ENCODE data around the gene KLC1.

The KLC1 gene

GRCh38 chr14:103607822-103608221 is 21.2 kb upstream of the KLC1 start:
- TF ChIP-seq SIN3A (IDR thresholded peaks at IDR 0.05; ENCODE audit: borderline replicate concordance, insufficient read depth, low read length): no peak
- TF ChIP-seq FOXP2 (optimal IDR thresholded peaks at IDR 0.05; ENCODE audit: borderline replicate concordance, extremely low read depth, extremely low read length, insufficient read depth): no peak
- no peak for TF ChIP-seq TAF1 (IDR thresholded peaks at IDR 0.05; ENCODE audit: borderline replicate concordance, insufficient read depth, low read length)
- no peak for TF ChIP-seq REST (IDR thresholded peaks at IDR 0.05; ENCODE audit: insufficient read depth in 1 of 2, low read depth in 2 of 2, low read length in 2 of 2)
- TF ChIP-seq POLR2AphosphoS5 (IDR thresholded peaks at IDR 0.05; ENCODE audit: low read depth, low read length): no peak

GRCh38 chr14:103611215-103611614 is 17.8 kb upstream of the KLC1 start:
- TF ChIP-seq SIN3A (IDR thresholded peaks at IDR 0.05; ENCODE audit: borderline replicate concordance, insufficient read depth, low read length): no peak
- TF ChIP-seq POLR2AphosphoS5 (IDR thresholded peaks at IDR 0.05; ENCODE audit: low read depth, low read length): no peak
- TF ChIP-seq FOXP2 (optimal IDR thresholded peaks at IDR 0.05; ENCODE audit: borderline replicate concordance, extremely low read depth, extremely low read length, insufficient read depth): no peak
- no peak for TF ChIP-seq TAF1 (IDR thresholded peaks at IDR 0.05; ENCODE audit: borderline replicate concordance, insufficient read depth, low read length)
- no peak for TF ChIP-seq REST (IDR thresholded peaks at IDR 0.05; ENCODE audit: insufficient read depth in 1 of 2, low read depth in 2 of 2, low read length in 2 of 2)

GRCh38 chr14:103613517-103613916 is 15.5 kb upstream of the KLC1 start:
- no peak for TF ChIP-seq FOXP2 (optimal IDR thresholded peaks at IDR 0.05; ENCODE audit: borderline replicate concordance, extremely low read depth, extremely low read length, insufficient read depth)
- no peak for TF ChIP-seq TAF1 (IDR thresholded peaks at IDR 0.05; ENCODE audit: borderline replicate concordance, insufficient read depth, low read length)
- no peak for TF ChIP-seq SIN3A (IDR thresholded peaks at IDR 0.05; ENCODE audit: borderline replicate concordance, insufficient read depth, low read length)
- TF ChIP-seq POLR2AphosphoS5 (IDR thresholded peaks at IDR 0.05; ENCODE audit: low read depth, low read length): no peak
- no peak for TF ChIP-seq REST (IDR thresholded peaks at IDR 0.05; ENCODE audit: insufficient read depth in 1 of 2, low read depth in 2 of 2, low read length in 2 of 2)

- TF ChIP-seq POLR2AphosphoS5 (IDR thresholded peaks at IDR 0.05; ENCODE audit: low read depth, low read length) (no peak), FOXP2 (optimal IDR thresholded peaks at IDR 0.05; ENCODE audit: borderline replicate concordance, extremely low read depth, extremely low read length, insufficient read depth) (no peak), TAF1 (IDR thresholded peaks at IDR 0.05; ENCODE audit: borderline replicate concordance, insufficient read depth, low read length) (no peak), SIN3A (IDR thresholded peaks at IDR 0.05; ENCODE audit: borderline replicate concordance, insufficient read depth, low read length) (no peak), REST (IDR thresholded peaks at IDR 0.05; ENCODE audit: insufficient read depth in 1 of 2, low read depth in 2 of 2, low read length in 2 of 2) (no peak)
Measured at GRCh38 chr14:103616635-103617300, 12.2 kb upstream of the KLC1 start.
